NK-92 (cell line): ENCODE measurements around the gene EPS8.
"Not testable (repeated sequence)": the region's sequence is repeated elsewhere in the genome, so short reads cannot be mapped to it uniquely, and the experiment has no call there.

Experiments
- DNase-seq: peaks from one replicate; lab custom pipeline; 2025; ENCODE audit not compliant: unreplicated experiment; lab: John Stamatoyannopoulos, UW

The EPS8 gene

DNA sequence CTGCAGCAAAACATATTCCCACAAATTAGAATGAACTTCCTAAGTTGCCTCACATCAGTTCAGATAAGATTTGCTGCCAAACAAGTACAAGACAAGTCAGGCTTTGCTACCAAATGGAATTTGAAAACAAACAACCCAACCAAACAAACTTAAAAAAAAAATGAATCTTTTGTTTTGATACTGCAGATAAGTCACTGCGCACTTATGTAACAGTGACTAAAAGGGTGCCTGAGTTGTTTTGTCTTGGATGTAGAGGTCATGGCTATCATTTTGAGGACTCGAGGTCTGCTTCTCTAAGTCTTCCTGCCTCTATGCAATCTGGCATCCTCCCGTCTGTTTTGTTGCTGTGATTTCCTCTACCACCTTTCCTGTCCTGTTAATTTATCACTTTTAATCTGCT, 11.1 kb upstream of the EPS8 start:
- DNase-seq: no peak

DNA sequence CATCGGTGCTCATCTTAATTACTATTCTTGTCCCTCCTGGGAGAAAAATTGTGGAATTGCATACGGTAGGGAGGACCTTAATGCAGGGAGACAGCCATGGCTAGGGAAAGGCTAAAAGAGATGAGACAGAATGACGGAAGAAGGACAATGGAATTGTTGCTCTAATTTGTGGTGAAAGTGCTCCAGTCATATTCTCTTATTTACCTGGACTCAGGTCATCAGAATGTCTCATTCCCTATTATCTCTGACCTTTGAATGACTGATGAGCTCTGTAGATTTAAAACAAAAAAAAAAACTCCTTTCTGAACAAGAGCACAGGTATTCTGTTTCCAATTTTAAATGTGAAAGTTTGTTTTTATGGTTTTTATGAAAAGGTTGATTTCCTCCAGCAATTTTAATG, 8.6 kb upstream of the EPS8 start:
- no peak for DNase-seq

DNA sequence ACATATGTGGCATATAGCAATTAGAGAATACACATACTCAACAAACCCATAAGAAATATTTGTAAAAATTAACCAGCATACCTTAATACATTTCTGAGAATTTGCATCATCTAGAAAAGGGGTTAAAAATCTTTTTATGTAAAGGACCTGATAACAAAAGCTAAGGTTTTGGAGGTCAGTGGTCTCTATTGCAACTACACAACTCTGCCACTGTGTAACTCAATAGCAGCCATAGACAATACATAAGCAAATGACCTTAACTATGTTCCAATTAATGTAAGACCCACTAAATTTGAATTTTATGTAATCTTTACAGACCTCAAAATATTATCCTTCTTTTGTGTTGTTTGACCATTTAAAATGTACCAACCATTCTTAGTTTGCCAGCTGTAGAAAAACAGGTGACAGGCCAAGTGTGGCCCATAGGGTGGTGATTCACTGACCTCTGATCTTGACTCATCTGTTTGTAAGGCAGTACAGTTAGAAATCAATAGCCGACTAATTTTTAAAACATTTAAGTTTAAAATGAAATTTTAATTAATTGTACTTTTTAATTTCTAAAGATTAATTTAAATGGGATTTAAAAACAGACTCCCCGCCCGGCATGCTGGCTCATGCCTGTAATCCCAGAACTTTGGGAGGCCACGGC, 7.4 kb upstream of the EPS8 start:
- DNase-seq: no peak

DNA sequence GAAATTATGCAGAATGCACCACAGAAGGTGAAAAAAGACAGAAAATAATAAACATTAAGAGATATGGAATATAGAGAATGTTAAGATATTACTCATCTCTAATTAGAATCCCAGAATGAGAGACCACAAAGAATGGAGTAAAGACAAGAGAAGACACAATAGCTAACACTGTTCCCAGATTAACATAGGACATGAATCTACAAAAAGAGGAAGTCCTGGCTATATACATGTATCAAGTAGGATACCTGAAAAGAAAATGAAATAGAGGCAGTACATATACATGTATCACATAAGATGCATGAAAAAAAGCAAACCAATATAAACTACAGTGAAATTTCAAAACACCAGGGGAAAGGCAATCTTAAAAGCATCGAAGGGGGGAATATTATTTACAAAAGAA, 5.6 kb upstream of the EPS8 start:
- DNase-seq: no peak

DNA sequence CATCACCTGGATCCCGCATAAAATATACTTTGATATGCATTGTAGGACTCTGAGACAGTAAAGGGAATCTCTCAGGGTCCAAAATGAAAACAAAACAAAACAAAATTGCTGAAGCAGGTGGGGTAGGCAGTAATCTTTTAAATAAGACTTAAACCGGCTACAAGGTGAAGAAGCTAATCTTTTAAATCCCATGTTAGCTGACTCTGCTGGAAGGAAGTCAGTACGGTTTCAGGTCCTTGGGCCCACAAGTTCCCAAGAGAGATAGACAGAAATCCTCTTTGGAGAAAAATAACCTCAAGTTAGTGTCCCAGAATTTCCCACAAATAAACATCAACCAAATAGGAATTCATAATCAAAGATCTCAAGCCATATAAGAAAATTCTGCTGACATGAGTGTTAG, 5.0 kb upstream of the EPS8 start:
- no peak for DNase-seq

DNA sequence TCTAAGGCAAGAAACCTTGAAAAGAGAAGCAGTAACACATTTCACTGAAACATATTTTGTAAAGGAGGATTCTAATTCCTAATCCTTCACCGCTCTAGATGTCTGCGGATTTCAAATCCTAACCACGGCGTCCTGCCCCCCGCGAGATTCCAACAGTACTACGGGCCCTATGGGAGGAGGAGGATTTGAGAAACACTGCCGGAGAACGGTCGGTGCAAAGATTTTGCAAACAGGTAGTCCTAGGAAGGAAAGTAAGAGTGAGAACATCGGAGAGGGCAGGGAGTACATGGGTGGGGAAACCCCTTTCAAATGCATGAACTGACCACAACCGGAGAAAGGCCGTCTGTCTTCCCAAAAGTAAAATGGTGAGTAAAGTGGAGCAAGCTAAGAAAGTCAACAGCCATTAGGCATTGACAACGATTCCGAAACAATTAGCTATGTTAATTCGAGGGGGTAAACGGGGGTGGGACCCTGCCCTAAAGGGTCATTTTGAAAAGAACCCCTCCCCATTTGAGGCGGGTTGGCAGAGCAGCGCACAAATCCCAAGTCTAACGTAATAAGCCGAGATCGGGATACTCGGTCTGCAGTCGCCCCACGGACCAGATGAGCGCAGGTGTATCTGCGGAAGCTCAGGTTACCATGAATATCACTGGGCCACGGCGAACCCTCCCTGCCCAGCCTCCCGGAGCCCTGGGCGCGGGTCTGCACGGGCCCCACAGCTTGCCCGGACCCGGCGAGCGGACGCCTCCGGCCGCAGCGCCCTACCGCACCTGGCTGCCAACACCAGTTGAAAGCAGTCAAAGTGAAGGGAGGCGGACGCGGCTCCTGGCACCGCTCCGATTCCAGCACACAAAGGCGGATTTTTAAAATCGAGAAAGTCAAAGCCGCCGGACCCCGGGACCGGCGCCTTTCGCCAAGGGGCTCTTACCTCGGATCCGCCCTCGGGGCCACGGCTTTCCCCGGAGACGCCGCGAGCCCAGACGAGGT, 662 bp downstream of the EPS8 start:
- DNase-seq: no peak

DNA sequence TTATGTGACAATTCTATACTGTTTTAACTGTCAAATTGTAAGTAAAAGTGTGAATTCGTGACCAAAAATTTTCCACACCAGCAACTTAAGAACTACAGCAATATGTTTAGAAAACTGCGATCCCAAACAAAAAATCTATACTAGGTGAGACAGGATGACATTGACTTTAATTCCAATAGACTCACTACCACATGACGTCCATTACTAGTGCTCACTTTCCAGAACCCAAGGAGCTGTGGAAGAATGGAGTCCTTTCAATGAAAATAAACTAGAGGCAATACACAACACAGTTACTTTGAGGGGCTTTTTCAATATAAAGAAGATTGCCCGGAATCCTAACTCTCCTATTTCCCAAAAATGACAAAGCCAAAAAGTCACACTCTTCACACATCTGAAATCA, 1.4 kb downstream of the EPS8 start:
- no peak for DNase-seq

DNA sequence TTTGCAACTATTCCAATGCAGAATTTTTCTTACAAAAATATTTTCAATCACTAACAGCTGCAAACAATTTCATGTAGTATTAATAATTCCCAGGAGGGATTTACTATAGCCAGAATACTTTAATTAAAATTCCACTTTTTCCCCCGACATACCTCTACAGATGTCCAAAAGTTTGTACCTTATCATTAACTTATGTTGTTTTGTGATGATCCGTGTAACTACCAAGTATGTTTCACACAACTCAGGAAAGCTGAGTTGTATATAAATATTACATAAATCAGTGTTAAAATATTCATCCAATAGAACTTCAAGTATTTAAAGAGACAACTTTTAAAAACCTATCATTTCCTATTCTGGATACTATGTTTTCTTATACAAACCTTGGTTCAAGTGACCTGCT, 2.4 kb downstream of the EPS8 start:
- no peak for DNase-seq

DNA sequence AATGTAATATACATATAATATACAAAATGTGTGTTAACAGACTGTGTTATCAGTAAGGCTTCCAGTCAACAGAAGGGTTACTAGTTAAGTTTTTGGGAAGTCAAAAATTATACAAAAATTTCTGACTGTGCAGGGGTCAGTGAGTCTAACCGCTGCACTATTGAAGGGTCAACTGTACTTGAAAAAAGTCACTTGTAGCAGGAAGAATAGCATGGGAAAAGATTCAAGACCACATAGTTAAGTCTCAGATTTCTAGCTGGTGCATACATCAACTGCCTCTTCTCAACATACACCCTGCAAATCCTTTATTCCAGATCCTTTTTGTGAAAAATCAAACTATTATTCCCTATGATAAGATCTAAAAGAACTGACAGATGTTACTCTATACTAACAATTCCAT, 5.9 kb downstream of the EPS8 start:
- DNase-seq: no peak

DNA sequence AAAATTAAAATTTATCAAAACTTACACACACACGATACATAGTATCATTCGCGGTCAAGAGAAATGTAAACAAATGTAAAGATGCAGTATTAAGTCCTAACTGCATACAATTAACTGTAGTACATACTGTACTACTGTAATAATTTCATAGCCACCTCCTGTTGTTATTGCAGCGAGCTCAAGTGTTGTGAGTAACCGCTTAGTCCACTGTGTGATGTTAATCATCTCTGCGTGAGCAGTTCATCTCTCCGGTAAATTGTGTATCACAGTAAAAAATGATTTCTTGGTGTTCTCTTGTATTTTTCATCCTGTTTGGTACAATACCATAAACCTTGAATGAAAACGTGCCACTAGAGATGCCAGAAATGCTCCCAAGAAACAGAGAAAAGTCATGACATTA, 6.5 kb downstream of the EPS8 start:
- no peak for DNase-seq

DNA sequence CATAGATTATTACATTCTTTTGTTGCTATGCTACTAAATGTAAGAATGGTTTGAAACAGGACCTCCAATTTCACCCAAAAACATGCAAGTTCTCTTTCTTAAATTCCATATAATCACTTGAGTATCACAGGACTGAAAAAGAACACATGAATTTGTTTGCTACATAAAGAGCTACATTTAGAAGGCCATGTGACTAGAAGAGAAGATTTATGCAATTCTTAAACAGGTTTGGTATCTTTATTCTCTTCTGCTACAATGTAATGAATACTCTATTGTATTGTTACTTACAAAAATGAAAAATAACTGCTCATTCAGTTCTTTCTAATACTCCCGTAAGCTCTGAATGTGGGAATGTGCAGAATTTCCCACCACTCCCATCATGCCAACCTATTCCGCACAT, 9.3 kb downstream of the EPS8 start:
- DNase-seq: no peak

DNA sequence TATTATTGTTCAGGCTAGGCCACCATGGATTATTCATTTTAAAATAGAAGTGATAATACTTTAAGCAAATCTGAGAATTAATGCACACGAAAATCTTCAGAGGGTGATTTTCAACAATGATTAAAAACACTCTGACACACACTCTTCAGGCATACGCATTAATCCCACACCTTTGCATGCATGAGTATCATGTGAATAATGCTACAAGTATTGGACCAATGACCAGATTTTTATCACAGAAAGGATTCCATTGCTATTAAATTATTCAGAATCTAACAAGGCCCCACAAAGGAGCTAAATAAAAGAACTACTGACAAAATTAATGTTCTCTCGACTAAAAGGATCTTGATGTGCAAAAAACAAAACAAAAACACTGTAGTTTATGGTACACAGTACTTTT, 11.1 kb downstream of the EPS8 start:
- DNase-seq: no peak

DNA sequence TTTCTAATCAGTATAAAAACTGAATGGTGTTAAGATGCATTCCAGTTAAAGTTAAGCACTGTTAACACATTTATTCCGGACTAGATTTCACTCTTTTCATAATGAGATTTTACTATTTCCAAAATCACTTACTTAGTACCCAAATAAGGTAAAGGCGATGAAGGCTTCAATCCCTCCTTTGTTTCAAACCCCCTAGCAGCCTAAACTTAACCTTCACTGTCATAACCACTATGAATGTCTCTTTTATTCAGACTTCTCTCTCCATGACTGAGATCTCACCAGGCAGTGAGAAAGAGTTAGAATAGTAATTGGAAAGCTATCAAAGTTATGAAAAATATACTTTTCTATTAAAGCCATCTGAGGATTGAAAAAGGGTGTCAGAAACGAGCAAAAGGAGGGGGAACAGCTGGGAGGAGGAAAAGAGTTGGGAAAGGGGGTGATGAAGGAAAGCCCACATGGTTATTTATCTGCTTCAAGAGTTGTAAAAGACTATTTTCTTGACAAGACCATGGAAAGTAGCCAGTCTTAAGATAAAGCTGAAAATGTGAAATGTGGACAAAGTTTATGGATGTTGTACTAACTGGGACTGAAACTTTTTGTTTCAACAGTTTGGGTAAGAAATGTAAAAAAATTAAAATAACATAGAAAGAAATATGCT, 11.7 kb downstream of the EPS8 start:
- no peak for DNase-seq

DNA sequence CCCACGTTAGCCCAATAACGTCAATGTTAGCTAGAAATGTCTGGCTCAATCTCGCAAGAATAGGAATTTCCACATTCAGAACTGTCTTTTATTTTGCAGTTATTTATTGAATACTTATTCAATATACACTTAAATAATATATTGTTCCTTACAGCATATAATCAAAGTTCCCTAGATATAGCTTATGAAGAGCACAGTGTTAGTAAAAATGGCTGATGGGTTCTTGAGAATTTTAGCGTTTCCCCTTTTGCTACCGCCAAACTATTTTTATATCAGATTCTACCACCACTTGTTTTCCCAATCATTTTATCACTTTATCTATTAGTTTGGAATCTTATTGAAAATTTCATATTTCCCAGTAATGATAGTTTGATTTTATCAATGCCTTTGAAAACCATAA, 12.7 kb downstream of the EPS8 start:
- DNase-seq: no peak

DNA sequence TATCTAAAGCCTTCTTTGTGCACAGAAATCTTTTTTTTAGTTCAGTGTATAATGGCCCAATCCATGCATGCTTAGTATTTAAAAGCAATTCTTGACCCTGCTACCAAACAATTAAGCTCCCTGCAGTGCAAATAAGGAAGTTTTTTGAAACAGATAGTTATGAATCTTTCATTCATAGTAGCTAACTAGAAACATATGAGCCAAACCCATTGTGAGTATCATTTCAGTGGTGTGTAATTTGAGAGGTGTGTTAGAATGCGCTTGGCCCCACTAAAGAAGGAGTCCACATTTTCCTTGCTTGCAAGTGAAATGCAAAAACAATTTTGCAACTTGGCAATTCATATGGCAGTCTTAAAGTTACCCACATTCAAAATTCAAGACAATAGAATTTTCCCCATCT, 14.4 kb downstream of the EPS8 start:
- DNase-seq: no peak

DNA sequence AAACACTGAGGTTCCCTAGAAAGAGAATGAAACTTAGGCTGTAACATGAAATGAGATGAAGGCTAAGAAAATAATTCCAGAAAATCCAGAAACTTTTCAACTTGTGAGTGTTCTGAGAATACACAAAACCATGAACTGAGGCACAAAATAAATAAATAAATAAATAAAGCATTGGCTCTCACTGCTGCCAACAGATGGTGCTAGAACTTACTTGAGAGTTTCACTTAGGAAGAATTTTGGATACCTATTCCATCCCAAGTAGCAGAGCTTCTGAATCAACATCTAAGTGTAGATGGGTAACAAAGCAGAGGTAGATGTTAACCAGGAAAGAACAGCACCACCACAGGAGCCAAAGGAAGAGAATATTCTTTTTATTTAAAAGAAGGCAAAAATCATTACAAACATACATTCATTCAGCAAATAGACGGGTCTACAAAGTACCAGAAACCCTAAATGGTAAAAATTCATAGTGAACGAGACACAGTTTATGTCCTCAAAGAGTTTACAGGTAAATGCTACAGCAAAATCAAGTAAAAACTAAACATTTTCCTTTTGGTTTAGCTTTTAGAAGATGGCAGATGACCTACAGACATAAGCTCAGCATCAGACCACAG, 16.7 kb downstream of the EPS8 start:
- no peak for DNase-seq

DNA sequence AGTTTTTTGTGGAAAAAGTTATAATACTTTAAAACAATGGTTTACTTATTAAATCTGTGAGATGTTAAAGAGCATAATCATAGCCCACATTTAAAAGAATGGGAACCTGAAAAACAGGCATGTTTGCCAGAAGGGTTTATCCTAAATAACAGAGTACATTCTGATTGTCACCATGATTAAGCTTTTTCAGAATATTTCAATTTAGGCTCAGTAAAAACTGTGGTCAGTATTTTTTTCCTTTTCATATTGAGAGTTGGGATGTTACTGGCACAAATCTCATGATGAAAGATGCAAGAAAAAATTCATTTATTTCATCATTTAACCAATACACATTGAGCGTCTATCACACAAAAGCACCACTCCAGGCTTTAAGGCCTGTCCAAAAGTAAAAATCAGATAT, 18.6 kb downstream of the EPS8 start:
- no peak for DNase-seq

DNA sequence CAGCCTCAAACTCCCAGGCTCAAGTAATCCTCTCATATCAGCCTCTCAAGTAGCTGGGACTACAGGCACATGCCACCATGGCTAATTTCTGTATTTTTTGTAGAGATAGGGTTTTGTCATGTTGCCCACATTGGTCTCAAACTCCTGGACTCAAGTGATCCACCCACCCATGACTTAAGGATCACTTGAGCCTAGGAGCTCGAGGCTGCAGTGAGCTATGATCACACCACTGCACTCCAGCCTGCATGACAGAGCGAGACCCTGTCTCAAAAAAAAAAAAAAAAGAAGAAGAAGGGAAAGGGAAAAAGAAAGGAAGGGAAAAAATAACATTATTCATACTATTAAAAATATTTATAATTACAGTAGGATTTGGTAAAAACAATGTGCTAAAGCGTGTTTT, 19.2 kb downstream of the EPS8 start:
- DNase-seq: no peak

DNA sequence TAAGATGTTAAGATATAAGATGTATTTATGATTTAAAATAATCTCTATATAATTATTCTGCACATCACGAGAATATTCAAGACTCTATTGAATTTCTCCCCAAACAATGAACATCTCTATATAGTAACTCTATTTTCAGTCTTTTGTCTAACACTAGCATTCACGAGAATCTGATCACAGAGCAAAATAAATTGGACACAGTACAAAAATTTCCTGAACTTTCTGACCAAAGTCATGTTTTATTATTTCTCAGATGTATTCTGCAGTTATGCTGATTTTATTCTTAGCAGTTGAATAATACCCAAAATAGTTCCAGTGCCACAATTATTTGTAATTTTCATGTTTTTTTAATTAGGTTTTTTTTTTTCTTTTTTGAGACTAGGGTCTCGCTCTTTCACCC, 19.6 kb downstream of the EPS8 start:
- DNase-seq: no peak

DNA sequence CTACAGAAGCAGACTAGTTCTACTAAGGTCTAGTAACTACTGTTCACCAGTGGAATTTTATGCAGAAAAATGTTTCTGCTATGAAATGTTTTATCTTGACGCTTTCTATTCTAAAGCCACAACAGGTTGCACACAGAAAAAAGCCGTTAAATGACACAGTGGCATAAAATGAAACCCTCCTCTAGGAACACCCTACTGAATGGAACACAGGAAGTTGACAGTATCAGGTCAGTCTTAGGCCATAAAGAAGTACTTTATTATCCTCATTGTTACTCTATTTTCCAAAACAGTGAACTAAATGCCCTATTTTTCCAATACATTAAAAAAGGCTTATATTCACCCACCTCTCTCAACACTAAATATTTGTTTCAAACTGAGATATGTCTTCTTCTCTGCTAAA, 21.9 kb downstream of the EPS8 start:
- DNase-seq: no peak

DNA sequence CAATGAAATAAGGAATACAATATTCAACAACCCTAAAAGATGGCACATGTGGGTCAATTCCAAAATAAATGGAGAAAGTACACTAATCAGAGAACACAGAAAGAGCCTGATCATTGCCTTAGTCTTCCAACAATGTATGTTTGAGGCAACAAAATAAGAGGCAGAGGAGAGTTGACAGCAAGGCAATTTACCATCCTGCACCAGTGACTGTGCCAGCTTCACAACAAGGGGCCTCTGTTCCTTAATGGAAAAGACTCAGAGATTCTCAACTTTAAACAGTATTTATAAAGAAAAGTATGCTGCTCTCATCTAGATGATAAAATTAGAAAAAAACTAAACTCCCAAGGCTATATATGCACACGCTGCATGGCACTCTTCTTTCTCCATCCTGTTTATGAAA, 25.9 kb downstream of the EPS8 start:
- DNase-seq: no peak

DNA sequence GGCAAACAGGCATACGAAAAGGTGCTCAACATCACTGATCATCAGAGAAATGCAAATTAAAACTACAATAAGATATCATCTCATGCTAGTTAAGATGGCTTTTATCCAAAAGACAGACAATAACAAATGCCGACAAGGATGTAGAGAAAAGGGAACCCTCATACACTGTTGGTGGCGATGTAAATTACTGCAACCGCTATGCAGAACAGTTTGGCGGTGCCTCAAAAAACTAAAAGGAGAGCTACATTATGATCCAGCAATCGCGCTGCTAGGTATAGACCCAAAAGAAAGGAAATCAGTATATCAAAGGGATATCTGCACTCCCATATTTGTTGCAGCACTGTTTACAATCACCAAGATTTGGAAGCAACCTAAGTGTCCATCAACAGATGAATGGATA, 27.0 kb downstream of the EPS8 start:
- DNase-seq: not testable (repeated sequence)
